HL-60 (cell line): ENCODE results near the gene PGRMC1.

Source experiments
- CTCF ChIP-seq: IDR thresholded peaks from one replicate; pipeline ENCODE4 v1.5.1; 2011; ENCODE audit warnings: low read length, control low read depth, inconsistent platforms; ENCODE audit not compliant: insufficient read depth
- GABPA ChIP-seq: IDR thresholded peaks from 2 replicates; pipeline ENCODE4 v1.6.1; 2012; ENCODE audit warnings: low read depth
- POLR2AphosphoS5 ChIP-seq: IDR thresholded peaks from 2 replicates; pipeline ENCODE4 v1.6.1; 2012; ENCODE audit warnings: low read depth
- REST ChIP-seq: IDR thresholded peaks from 2 replicates; pipeline ENCODE4 v1.6.1; 2012; ENCODE audit warnings: low read depth; ENCODE audit not compliant: insufficient replicate concordance
- SPI1 ChIP-seq: IDR thresholded peaks from 2 replicates; pipeline ENCODE4 v1.6.1; 2012; ENCODE audit warnings: low read depth, mild to moderate bottlenecking, borderline replicate concordance

GRCh38 chrX:119237562-119237942 lies 1.5 kb downstream of the PGRMC1 start:
- TF ChIP-seq POLR2AphosphoS5 (no peak), GABPA (no peak), CTCF (no peak), REST (no peak), SPI1 (no peak)
